ENCODE data around the gene THEMIS2.

THEMIS2 gene

GRCh38 chr1:27831568-27832410, 40.6 kb upstream of the THEMIS2 start:
- Histone ChIP-seq H3K36me3 (ENCODE audit: control insufficient read depth, insufficient read depth, low read length) (no peaks in the 10 kb centered on the region; the same call in 1 of the 2 replicates), H3K27me3 (replicated peaks; ENCODE audit: control insufficient read depth, insufficient read depth, low read length) (no peaks in the 10 kb centered on the region), H3K4me3 (replicated peaks; ENCODE audit: low read depth, low read length) (peak overlapping the region; percentile 84)
- DNase-seq (ENCODE audit: extremely low read depth, insufficient read length) = no peak
- no peak for TF ChIP-seq CTCF (IDR thresholded peaks at IDR 0.05; ENCODE audit: insufficient read depth, low read length, poor library complexity, severe bottlenecking)

GRCh38 chr1:27832762-27833161, 39.6 kb upstream of the THEMIS2 start:
- no peaks in the 10 kb centered on the region; the same call in 1 of the 2 replicates for H3K36me3 ChIP-seq (ENCODE audit: control insufficient read depth, insufficient read depth, low read length)
- H3K4me3 ChIP-seq (replicated peaks; ENCODE audit: low read depth, low read length) = no peak overlapping the region; the same call in 1 of the 2 replicates
- TF ChIP-seq CTCF (IDR thresholded peaks at IDR 0.05; ENCODE audit: insufficient read depth, low read length, poor library complexity, severe bottlenecking) = no peak
- no peak for DNase-seq (ENCODE audit: extremely low read depth, insufficient read length)
- no peaks in the 10 kb centered on the region for H3K27me3 ChIP-seq (replicated peaks; ENCODE audit: control insufficient read depth, insufficient read depth, low read length)

- TF ChIP-seq CTCF (IDR thresholded peaks at IDR 0.05; ENCODE audit: insufficient read depth, low read length, poor library complexity, severe bottlenecking) = no peak
- DNase-seq (ENCODE audit: extremely low read depth, insufficient read length) = no peak
- Histone ChIP-seq H3K4me3 (replicated peaks; ENCODE audit: low read depth, low read length) (no peak overlapping the region), H3K27me3 (replicated peaks; ENCODE audit: control insufficient read depth, insufficient read depth, low read length) (no peaks in the 10 kb centered on the region), H3K36me3 (ENCODE audit: control insufficient read depth, insufficient read depth, low read length) (no peaks in the 10 kb centered on the region; the same call in 1 of the 2 replicates)
Measured at GRCh38 chr1:27833470-27833869, 38.9 kb upstream of the THEMIS2 start.

GRCh38 chr1:27835046-27835445, 37.3 kb upstream of the THEMIS2 start:
- Histone ChIP-seq H3K27me3 (replicated peaks; ENCODE audit: control insufficient read depth, insufficient read depth, low read length) (no peaks in the 10 kb centered on the region), H3K36me3 (ENCODE audit: control insufficient read depth, insufficient read depth, low read length) (peaks cover 4% of the 10 kb centered on the region), H3K4me3 (replicated peaks; ENCODE audit: low read depth, low read length) (no peak overlapping the region)
- DNase-seq (ENCODE audit: extremely low read depth, insufficient read length) = no peak
- no peak for TF ChIP-seq CTCF (IDR thresholded peaks at IDR 0.05; ENCODE audit: insufficient read depth, low read length, poor library complexity, severe bottlenecking)

GRCh38 chr1:27835501-27835900, 36.8 kb upstream of the THEMIS2 start:
- no peak for TF ChIP-seq CTCF (IDR thresholded peaks at IDR 0.05; ENCODE audit: insufficient read depth, low read length, poor library complexity, severe bottlenecking)
- H3K27me3 ChIP-seq (replicated peaks; ENCODE audit: control insufficient read depth, insufficient read depth, low read length) = no peaks in the 10 kb centered on the region
- peaks cover 5% of the 10 kb centered on the region for H3K36me3 ChIP-seq (ENCODE audit: control insufficient read depth, insufficient read depth, low read length)
- DNase-seq (ENCODE audit: extremely low read depth, insufficient read length) = no peak
- H3K4me3 ChIP-seq (replicated peaks; ENCODE audit: low read depth, low read length) = no peak overlapping the region

Data from GM06990 (cell line).